ENCODE measurements around the gene USP34.

The USP34 gene

GRCh38 chr2:61328707-61329251, 142.1 kb downstream of the USP34 start:
- TF ChIP-seq CTCF (IDR thresholded peaks at IDR 0.05; ENCODE audit: insufficient read depth, low read length) (no peak), SPI1 (IDR thresholded peaks at IDR 0.05; ENCODE audit: borderline replicate concordance, low read depth) (no peak), GABPA (IDR thresholded peaks at IDR 0.05; ENCODE audit: low read depth) (no peak), POLR2AphosphoS5 (IDR thresholded peaks at IDR 0.05; ENCODE audit: low read depth) (no peak)
- no peak for DNase-seq (ENCODE audit: low read depth in 1 of 2, low spot score in 1 of 2)
- H3K4me3 ChIP-seq (replicated peaks; ENCODE audit: insufficient read depth, low read length) = no peak overlapping the region
- H3K27ac ChIP-seq (replicated peaks) = no peak overlapping the region
- H3K27me3 ChIP-seq (ENCODE audit: insufficient read depth, poor library complexity, severe bottlenecking) = no peaks in the 10 kb centered on the region

- no peak overlapping the region for H3K27ac ChIP-seq (replicated peaks)
- no peak for DNase-seq (ENCODE audit: low read depth in 1 of 2, low spot score in 1 of 2)
- H3K4me3 ChIP-seq (replicated peaks; ENCODE audit: insufficient read depth, low read length) = no peak overlapping the region
- TF ChIP-seq CTCF (IDR thresholded peaks at IDR 0.05; ENCODE audit: insufficient read depth, low read length) = no peak
- TF ChIP-seq REST (IDR thresholded peaks at IDR 0.05; ENCODE audit: insufficient replicate concordance, low read depth) = no peak
- no peak for TF ChIP-seq GABPA (IDR thresholded peaks at IDR 0.05; ENCODE audit: low read depth)
- TF ChIP-seq POLR2AphosphoS5 (IDR thresholded peaks at IDR 0.05; ENCODE audit: low read depth) = no peak
- TF ChIP-seq SPI1 (IDR thresholded peaks at IDR 0.05; ENCODE audit: borderline replicate concordance, low read depth) = no peak
- no peaks in the 10 kb centered on the region for H3K27me3 ChIP-seq (ENCODE audit: insufficient read depth, poor library complexity, severe bottlenecking)
Observed at GRCh38 chr2:61327173-61327572, 143.7 kb downstream of the USP34 start.

GRCh38 chr2:61326423-61326822, 144.5 kb downstream of the USP34 start:
- Histone ChIP-seq H3K4me3 (replicated peaks; ENCODE audit: insufficient read depth, low read length) (no peak overlapping the region), H3K27ac (replicated peaks) (no peak overlapping the region), H3K27me3 (ENCODE audit: insufficient read depth, poor library complexity, severe bottlenecking) (no peaks in the 10 kb centered on the region)
- TF ChIP-seq GABPA (IDR thresholded peaks at IDR 0.05; ENCODE audit: low read depth) = no peak
- no peak for TF ChIP-seq CTCF (IDR thresholded peaks at IDR 0.05; ENCODE audit: insufficient read depth, low read length)
- no peak for TF ChIP-seq SPI1 (IDR thresholded peaks at IDR 0.05; ENCODE audit: borderline replicate concordance, low read depth)
- no peak for TF ChIP-seq REST (IDR thresholded peaks at IDR 0.05; ENCODE audit: insufficient replicate concordance, low read depth)
- TF ChIP-seq POLR2AphosphoS5 (IDR thresholded peaks at IDR 0.05; ENCODE audit: low read depth) = no peak
- no peak for DNase-seq (ENCODE audit: low read depth in 1 of 2, low spot score in 1 of 2)

- DNase-seq (ENCODE audit: low read depth in 1 of 2, low spot score in 1 of 2) = no peak
- Histone ChIP-seq H3K27ac (replicated peaks) (no peak overlapping the region), H3K4me3 (replicated peaks; ENCODE audit: insufficient read depth, low read length) (no peak overlapping the region), H3K27me3 (ENCODE audit: insufficient read depth, poor library complexity, severe bottlenecking) (no peaks in the 10 kb centered on the region)
- TF ChIP-seq CTCF (IDR thresholded peaks at IDR 0.05; ENCODE audit: insufficient read depth, low read length) = no peak
- TF ChIP-seq SPI1 (IDR thresholded peaks at IDR 0.05; ENCODE audit: borderline replicate concordance, low read depth) = no peak
- TF ChIP-seq GABPA (IDR thresholded peaks at IDR 0.05; ENCODE audit: low read depth) = no peak
- no peak for TF ChIP-seq REST (IDR thresholded peaks at IDR 0.05; ENCODE audit: insufficient replicate concordance, low read depth)
- TF ChIP-seq POLR2AphosphoS5 (IDR thresholded peaks at IDR 0.05; ENCODE audit: low read depth) = no peak
Observed at GRCh38 chr2:61320181-61320580, 150.7 kb downstream of the USP34 start.
